ENCODE data around the gene COL4A2. TPM values are rescaled to one million over a fixed set of nuclear protein-coding genes. Genes with fewer than 3 reads are reported as not detected.
"Not testable (repeated sequence)": the region's sequence is repeated elsewhere in the genome, so short reads cannot be mapped to it uniquely, and the experiment has no call there.

Gene COL4A2
- total RNA-seq, 1 donor from 2014 or later: 7.6 TPM

DNA sequence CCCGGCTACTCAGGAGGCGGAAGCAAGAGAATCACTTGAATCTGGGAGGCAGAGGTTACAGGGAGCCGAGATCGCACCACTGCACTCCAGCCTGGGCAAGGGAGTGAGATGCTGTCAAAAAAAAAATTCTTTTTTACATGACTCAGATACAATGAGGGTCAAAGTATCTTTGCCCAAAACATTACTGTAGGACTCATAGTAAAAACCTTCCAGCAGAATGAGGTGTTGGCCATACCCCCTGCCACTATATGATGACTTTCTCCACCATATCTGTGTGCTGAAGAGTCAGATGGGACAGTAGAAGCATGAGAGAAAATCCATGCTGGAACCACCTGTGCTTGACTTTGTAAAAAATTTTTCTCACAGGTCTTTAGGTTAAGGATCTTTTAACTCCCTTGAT, 86.7 kb downstream of the COL4A2 start:
- TF ChIP-seq, protein P1, sequence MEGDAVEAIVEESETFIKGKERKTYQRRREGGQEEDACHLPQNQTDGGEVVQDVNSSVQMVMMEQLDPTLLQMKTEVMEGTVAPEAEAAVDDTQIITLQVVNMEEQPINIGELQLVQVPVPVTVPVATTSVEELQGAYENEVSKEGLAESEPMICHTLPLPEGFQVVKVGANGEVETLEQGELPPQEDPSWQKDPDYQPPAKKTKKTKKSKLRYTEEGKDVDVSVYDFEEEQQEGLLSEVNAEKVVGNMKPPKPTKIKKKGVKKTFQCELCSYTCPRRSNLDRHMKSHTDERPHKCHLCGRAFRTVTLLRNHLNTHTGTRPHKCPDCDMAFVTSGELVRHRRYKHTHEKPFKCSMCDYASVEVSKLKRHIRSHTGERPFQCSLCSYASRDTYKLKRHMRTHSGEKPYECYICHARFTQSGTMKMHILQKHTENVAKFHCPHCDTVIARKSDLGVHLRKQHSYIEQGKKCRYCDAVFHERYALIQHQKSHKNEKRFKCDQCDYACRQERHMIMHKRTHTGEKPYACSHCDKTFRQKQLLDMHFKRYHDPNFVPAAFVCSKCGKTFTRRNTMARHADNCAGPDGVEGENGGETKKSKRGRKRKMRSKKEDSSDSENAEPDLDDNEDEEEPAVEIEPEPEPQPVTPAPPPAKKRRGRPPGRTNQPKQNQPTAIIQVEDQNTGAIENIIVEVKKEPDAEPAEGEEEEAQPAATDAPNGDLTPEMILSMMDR (IDR thresholded peaks at IDR 0.05; ENCODE audit: insufficient read depth, low read length, severe bottlenecking): no peak
- Histone ChIP-seq H3K36me3 (ENCODE audit: control insufficient read depth, insufficient read depth, low read length) (no peaks in the 10 kb centered on the region), H3K27me3 (ENCODE audit: control insufficient read depth, insufficient read depth, low read length) (no peaks in the 10 kb centered on the region), H3K4me3 (ENCODE audit: low read depth, low read length) (no peak overlapping the region)
- FAIRE-seq: no peak
- DNase-seq (ENCODE audit: low read depth): no peak

DNA sequence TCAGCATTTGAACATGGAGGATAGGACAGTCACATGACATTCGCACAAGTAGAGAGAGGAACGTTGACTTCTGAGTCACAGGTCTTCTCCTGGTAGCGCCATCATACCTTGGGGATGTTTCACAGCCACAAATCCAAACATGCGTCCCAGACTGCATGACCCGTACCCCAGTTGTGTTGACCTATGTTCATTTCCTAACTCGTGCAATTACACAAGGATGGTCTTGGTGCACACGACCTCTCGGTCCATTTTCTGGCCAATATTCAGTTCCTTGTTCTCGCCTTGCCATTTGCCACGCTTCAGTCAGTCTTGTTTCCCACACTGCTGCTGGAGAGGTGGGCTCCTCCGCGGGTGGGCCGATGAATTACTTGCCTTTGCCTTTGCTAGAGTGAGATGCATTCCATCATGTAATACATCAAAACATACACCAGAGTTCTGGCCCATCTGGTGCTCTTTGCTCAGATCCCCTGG, 87.3 kb downstream of the COL4A2 start:
- FAIRE-seq: peak; percentile 94

DNA sequence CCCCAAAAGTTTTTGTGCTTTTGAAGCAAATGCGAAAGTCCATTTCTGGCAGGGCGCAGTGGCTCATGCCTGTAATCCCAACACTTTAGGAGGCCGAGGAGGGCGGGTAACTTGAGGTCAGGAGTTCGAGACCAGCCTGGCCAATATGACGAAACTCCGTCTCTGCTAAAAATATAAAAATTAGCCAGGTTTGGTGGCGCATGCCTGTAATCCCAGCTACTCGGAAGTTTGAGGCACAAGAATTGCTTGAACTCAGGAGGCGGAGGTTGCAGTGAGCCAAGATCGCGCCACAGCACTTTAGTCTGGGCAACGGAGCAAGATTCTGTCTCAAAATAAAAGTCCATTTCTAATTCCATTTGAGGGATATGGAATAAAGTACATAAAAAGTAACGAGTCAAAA, 88.5 kb downstream of the COL4A2 start:
- not testable (repeated sequence) for H3K36me3 ChIP-seq (ENCODE audit: control insufficient read depth, insufficient read depth, low read length); H3K4me3 ChIP-seq (ENCODE audit: low read depth, low read length); DNase-seq (ENCODE audit: low read depth); FAIRE-seq; H3K27me3 ChIP-seq (ENCODE audit: control insufficient read depth, insufficient read depth, low read length)

More for the DNA sequence above, 87.3 kb downstream of the COL4A2 start:
- Histone ChIP-seq H3K27me3 (ENCODE audit: control insufficient read depth, insufficient read depth, low read length) (no peaks in the 10 kb centered on the region), H3K36me3 (ENCODE audit: control insufficient read depth, insufficient read depth, low read length) (no peaks in the 10 kb centered on the region), H3K4me3 (ENCODE audit: low read depth, low read length) (no peak overlapping the region)
- TF ChIP-seq, protein P1 (IDR thresholded peaks at IDR 0.05; ENCODE audit: insufficient read depth, low read length, severe bottlenecking): no peak
- DNase-seq (ENCODE audit: low read depth): peak; percentile 28

DNA sequence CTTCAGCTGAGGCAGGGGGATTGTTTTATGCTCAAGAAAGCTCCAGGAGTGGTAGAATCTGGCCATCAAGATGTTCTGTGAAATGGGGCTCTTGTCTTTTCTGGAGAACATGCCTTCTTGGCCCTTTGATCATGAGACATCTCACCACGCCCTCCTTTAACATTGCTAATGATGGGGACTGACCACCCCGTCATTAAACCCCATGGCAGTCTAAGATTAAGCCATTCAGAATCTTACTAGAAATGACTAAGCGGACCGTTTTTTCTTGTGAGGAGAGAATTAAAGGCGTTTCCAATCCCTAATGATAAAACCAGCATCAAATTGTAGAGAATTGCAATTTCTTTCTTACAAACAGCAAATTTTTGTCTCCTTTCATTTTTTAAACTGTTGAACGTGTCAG, 89.4 kb downstream of the COL4A2 start:
- Histone ChIP-seq H3K4me3 (ENCODE audit: low read depth, low read length) (no peak overlapping the region), H3K36me3 (ENCODE audit: control insufficient read depth, insufficient read depth, low read length) (no peaks in the 10 kb centered on the region), H3K27me3 (ENCODE audit: control insufficient read depth, insufficient read depth, low read length) (no peaks in the 10 kb centered on the region)
- TF ChIP-seq, protein P1 (IDR thresholded peaks at IDR 0.05; ENCODE audit: insufficient read depth, low read length, severe bottlenecking): no peak
- no peak for DNase-seq (ENCODE audit: low read depth)
- no peak for FAIRE-seq

DNA sequence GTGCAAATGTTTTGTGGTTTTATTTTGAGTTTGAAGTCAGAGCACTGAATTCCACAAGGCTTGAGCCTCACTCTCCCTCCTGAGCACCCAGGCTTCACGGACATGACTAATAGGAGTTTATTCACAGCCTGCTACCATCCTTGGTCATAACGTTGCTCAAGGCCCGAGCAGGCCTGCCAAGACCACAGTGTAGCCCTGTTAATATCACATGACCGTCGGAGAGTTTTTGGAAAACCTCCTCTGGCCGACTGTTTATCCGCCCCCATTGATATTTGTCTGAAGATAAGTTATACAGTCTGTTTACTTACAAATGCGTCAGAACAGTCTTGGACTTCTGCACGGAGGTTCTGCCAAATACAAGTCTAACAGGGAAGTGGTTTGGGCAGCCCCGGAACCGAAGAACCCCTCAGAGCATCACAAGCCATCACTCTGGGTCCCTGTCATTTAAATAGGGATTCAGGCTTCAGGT, 89.9 kb downstream of the COL4A2 start:
- Histone ChIP-seq H3K4me3 (ENCODE audit: low read depth, low read length) (no peak overlapping the region), H3K27me3 (ENCODE audit: control insufficient read depth, insufficient read depth, low read length) (no peaks in the 10 kb centered on the region), H3K36me3 (ENCODE audit: control insufficient read depth, insufficient read depth, low read length) (no peaks in the 10 kb centered on the region)
- DNase-seq (ENCODE audit: low read depth) (peak; percentile 96), FAIRE-seq (peak; percentile 62)
- TF ChIP-seq, protein P1 (IDR thresholded peaks at IDR 0.05; ENCODE audit: insufficient read depth, low read length, severe bottlenecking): no peak

DNA sequence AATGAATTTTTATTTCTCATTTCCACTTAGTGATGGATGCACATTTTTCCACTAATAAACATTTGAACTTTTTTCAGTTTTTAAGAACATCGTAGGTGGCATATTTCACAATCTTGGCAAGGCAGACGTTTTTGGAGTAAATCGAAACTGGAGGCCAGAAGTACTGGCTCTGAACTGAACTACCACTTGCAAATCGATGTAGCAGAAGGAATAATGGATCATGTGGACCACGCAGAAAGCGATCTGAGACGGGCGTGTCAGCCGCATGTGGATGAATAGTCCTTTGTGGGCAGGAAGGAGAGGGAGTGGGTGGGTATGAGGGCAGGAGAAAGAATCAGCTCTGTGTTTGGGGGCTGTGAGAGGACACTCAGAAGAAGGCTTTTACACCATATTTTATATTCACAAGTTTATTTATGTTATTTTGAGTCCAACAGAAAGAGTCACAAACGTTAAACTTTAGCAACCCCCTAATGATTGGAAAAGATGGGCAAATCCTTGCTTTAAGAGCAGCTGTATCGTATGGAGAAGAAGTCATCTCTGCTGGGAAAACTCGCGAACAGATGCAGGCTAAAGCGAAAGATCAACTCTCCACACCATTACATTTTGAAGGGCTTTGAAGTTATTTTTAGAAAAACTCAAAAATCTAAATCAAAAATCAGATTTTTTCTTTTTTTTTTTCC, 90.5 kb downstream of the COL4A2 start:
- no peak overlapping the region for H3K4me3 ChIP-seq (ENCODE audit: low read depth, low read length)
- TF ChIP-seq, protein P1 (IDR thresholded peaks at IDR 0.05; ENCODE audit: insufficient read depth, low read length, severe bottlenecking): no peak
- FAIRE-seq: no peak
- H3K36me3 ChIP-seq (ENCODE audit: control insufficient read depth, insufficient read depth, low read length): no peaks in the 10 kb centered on the region
- no peaks in the 10 kb centered on the region for H3K27me3 ChIP-seq (ENCODE audit: control insufficient read depth, insufficient read depth, low read length)
- DNase-seq (ENCODE audit: low read depth): peak; percentile 45
